ENCODE data around the gene ABCD1.
"Not testable (repeated sequence)": the region's sequence is repeated elsewhere in the genome, so short reads cannot be mapped to it uniquely, and the experiment has no call there.

Gene ABCD1

DNA sequence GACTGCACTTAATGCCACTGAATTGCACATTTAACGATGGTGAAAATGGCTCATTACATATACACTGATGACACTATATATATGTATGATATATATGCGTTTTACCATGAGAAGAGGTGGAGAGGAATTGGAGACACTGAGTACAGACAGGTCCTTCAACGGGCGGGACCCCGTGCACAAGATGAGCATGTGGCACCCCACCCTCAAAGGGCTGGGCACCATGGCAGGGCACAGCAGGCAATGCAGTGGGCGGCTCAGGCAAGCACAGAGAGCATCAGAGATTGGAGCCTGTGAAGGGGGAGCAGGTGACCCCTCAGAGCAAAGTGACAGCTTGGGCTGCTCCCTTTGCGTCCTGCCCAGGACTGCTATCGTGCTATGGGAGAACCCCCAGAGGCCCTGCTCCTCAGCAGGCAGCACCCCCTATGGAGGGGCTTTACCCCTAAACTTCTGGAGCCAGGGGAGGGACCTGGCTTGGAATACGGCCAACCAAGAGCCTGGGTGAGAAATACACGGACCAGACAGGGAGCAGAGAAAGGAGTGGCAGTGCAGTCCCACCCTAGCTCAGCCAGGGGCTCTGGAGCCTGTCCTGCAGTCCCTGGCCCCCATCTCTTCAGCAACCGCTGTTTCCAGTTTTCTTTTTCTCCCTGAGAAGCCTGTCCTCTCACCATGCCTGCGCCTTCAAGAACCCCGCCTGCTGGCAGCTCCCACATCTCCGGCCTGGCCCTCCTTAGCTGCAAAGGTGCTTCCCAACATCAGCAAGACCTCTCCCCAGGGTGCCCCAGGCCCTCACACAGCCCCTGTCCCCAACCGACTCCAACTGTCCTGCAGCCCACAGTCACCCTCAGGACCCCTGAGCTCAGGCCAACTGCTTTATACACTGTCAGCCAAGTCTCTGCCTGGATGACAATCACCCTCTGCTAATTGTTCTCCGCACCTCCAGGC is 26.5 kb upstream of the ABCD1 start:
- TF ChIP-seq, protein P1, sequence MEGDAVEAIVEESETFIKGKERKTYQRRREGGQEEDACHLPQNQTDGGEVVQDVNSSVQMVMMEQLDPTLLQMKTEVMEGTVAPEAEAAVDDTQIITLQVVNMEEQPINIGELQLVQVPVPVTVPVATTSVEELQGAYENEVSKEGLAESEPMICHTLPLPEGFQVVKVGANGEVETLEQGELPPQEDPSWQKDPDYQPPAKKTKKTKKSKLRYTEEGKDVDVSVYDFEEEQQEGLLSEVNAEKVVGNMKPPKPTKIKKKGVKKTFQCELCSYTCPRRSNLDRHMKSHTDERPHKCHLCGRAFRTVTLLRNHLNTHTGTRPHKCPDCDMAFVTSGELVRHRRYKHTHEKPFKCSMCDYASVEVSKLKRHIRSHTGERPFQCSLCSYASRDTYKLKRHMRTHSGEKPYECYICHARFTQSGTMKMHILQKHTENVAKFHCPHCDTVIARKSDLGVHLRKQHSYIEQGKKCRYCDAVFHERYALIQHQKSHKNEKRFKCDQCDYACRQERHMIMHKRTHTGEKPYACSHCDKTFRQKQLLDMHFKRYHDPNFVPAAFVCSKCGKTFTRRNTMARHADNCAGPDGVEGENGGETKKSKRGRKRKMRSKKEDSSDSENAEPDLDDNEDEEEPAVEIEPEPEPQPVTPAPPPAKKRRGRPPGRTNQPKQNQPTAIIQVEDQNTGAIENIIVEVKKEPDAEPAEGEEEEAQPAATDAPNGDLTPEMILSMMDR (IDR thresholded peaks at IDR 0.05; ENCODE audit: extremely low read depth, missing control alignments) = no peak

DNA sequence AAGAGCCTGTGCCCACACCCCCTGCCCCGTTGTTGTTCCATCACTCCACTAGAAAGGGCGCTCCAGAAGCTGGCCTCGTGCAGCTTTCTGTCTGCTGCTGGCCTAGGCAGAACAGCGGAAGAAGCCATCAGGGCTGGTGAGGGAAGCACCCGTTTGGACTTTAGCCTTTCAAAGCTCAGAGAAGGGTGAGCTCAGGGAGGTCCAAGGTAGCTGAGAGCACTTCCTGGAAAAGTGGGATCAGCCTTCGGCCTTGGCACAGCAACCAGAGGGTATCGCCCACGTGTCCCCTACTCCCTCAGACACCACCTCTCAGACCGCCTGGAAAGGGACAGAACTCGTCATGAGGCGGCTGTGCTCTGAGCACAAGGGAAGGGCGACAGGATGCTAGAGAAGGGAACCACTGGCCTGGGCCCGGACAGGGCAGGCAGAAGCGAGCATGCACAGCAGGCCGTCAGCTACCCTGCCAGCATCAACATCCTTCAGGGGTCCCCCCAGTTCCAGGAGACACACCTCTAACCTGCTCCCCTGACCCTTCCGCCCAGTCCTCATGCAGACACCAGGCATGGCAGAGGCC is 25.4 kb upstream of the ABCD1 start:
- not testable (repeated sequence) for DNase-seq (ENCODE audit: low spot score)

More for the DNA sequence above, 26.5 kb upstream of the ABCD1 start:
- no peak for DNase-seq (ENCODE audit: low spot score)

DNA sequence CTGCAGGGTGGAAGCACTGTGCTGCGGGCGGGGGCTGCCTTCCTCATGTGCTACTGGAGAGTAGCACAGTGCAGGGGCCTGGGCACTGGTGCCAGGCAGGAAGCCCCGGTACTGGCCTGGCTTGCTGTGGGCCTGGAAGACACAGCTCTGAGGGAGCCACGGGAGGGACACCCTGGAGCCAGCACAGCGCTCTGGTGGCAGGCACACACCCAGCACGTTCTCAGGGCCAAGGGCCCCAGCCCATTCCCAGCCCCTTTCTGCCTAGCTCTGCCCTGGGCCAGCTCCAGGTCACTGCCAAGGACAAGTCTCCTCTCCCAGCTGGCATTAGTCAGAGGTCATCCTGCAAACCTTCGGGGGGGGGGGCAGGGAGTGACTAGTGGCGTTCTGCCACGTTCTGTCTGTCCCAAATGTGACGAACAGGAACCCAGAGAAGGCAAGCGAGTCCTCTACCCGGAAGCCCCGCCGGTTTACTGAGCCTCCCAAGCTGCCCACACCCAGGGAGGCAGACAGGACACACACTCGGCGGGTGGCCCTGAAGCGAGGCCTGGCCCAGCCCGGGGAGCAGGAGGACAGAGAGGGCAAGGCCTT is 24.8 kb upstream of the ABCD1 start:
- DNase-seq (ENCODE audit: low spot score) = not testable (repeated sequence)

DNA sequence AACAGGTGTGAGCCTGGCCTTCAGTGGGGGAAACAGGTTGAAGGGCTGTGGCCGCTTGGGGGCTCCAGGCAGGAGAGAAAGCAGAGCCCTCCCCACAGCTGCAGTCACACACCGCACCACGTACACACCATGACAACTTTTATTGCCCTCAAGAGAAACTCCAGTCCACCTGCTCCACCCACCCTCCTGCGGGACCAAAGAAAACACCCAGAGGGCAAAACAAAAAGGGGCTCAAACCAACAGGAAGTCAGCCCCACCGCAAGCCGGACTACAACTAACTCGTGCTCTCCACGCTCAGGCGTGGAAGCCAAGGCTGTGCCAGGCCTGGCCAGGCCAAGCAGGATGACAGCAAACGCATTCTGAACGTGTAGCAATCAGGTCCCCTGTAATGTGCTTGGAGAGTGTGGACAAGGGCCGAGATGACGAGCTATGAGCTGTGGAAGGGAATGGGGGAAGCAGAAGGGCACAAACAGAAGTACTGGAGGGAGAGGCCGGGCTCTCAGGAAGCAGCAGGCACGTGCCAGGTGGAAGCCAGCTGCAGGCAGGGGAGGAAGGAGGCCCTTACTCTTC is 24.2 kb upstream of the ABCD1 start:
- TF ChIP-seq, protein P1 (IDR thresholded peaks at IDR 0.05; ENCODE audit: extremely low read depth, missing control alignments) = no peak
- DNase-seq (ENCODE audit: low spot score) = no peak

DNA sequence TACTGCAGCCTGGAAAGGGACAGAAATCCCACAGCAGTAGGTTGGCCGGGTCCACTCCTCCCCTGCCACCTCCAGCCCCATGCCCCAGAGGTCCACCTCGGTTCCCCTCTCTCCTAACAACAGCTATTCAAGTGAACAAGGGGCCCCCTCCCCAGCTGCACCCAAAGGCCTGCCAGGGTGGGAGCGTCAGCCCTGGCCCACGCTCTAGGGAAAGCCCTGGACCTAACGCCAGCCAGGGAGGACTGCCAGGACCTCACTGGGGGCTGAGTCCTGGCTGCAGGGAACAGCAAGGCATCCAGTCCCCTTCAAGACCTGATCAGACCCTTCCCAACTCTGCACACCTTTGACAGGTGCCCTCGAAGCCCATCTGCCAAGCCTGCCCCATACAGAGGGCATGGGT is 23.7 kb upstream of the ABCD1 start:
- no peak for DNase-seq (ENCODE audit: low spot score)
- TF ChIP-seq, protein P1 (IDR thresholded peaks at IDR 0.05; ENCODE audit: extremely low read depth, missing control alignments) = no peak

DNA sequence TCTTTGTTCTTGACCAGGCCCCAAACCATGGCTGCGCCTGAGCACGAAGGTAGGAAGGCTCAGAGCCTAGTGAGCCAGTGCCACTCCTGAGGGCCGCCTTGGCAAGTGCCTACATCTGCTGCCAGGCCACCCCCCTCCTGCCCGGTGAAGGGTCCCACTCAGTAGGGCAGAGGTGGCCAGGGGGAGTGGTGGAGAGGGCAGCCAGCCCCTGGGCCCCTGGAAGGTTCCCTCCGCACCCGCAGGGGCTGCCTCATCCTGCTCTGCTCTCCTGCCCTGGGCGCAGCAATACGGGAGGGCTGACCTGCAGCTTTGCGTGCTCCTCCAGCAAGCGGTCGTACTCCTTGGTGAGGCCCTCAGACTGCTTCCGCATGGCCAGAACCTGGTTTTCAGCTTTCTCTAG is 22.9 kb upstream of the ABCD1 start:
- TF ChIP-seq, protein P1 (IDR thresholded peaks at IDR 0.05; ENCODE audit: extremely low read depth, missing control alignments) = no peak
- DNase-seq (ENCODE audit: low spot score) = no peak

DNA sequence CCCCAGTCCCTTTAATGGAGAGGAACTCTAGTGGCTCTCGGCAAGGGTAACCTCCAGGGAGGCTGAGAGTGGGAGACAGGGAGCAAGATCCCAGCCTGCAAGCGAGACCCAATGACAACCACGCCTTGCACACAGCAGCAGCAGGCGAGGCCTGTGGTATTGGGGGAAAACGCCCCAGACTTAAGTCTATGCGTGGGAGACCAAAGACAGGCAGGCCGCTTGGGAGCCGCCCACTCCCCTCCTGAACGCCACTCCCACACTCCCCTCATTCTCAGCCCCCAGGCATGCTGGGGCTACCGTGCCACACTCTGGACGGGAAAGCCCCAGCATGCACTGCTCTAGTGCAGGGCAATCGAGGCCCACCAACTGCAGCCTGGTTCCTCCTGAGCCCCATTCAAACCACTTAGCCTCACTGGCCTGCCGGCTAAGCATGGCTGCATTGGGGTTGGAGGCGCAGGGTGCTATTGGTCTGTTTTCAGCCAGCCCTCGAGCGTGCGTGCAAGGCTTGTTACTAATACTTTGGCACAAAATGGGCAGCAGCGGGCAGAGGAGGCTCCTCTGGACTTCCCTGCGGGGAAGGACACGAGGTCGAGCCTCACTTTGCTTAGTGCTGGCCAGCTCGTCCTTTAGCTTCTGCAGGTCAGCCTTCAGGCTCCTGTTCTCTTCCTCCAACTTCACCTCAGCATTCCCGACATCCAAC is 22.2 kb upstream of the ABCD1 start:
- DNase-seq (ENCODE audit: low spot score) = no peak
- TF ChIP-seq, protein P1 (IDR thresholded peaks at IDR 0.05; ENCODE audit: extremely low read depth, missing control alignments) = no peak

DNA sequence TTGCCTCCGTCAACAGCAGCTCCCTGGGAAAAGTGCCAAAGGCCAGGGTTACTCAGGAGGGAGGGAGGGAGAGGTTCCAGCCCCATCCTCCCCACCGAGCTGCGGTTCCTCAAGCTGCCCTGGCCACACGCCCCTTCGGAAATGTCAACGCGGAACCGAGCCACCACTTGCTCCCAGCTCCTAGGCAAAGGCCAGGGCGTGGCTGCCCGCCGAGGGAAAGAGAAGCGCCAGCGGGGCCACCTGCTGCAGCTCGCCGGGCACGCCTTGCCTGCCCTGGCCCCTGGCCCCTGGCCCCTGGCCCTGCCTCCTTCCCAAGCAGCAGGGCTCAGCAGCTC is 21.7 kb upstream of the ABCD1 start:
- DNase-seq (ENCODE audit: low spot score) = no peak
- TF ChIP-seq, protein P1 (IDR thresholded peaks at IDR 0.05; ENCODE audit: extremely low read depth, missing control alignments) = no peak
